ENCODE data around the gene IL12B.

The IL12B gene

GRCh38 chr5:159342840-159343239, 12.6 kb upstream of the IL12B start:
- Histone ChIP-seq H3K9me2 (ENCODE audit: low read depth, low read length) (no peaks in the 10 kb centered on the region), H3K4me3 (ENCODE audit: low read depth, low read length, poor library complexity, severe bottlenecking) (no peak overlapping the region), H3K4me2 (ENCODE audit: low read length) (no peak overlapping the region), H3K4me1 (ENCODE audit: insufficient read depth, low read length, severe bottlenecking) (no peaks in the 10 kb centered on the region), H3K27me3 (ENCODE audit: insufficient read depth, low read length) (no peaks in the 10 kb centered on the region), H3K27ac (ENCODE audit: low read depth, low read length, poor library complexity, severe bottlenecking) (no peak overlapping the region), H3K36me3 (ENCODE audit: insufficient read depth, low read length) (no peaks in the 10 kb centered on the region), H4K20me1 (ENCODE audit: insufficient read depth, low read length) (no peaks in the 10 kb centered on the region), H3F3A (ENCODE audit: insufficient read depth, low read length) (no peaks in the 10 kb centered on the region), H3K79me2 (ENCODE audit: insufficient read depth, low read length) (no peaks in the 10 kb centered on the region), H3K9me3 (ENCODE audit: low read length) (no peaks in the 10 kb centered on the region), H2AFZ (ENCODE audit: low read length) (no peak overlapping the region), H3K9ac (ENCODE audit: low read length) (no peak overlapping the region)
- no peak for TF ChIP-seq EZH2 (IDR thresholded peaks at IDR 0.05; ENCODE audit: borderline replicate concordance, low read length)
- TF ChIP-seq CTCF (IDR thresholded peaks at IDR 0.05; ENCODE audit: low read length) = no peak

GRCh38 chr5:159341906-159342310, 11.6 kb upstream of the IL12B start:
- Histone ChIP-seq H3K79me2 (ENCODE audit: insufficient read depth, low read length) (no peaks in the 10 kb centered on the region), H3K4me3 (ENCODE audit: low read depth, low read length, poor library complexity, severe bottlenecking) (no peak overlapping the region), H3F3A (ENCODE audit: insufficient read depth, low read length) (no peaks in the 10 kb centered on the region), H3K27me3 (ENCODE audit: insufficient read depth, low read length) (no peaks in the 10 kb centered on the region), H3K9me2 (ENCODE audit: low read depth, low read length) (no peaks in the 10 kb centered on the region), H4K20me1 (ENCODE audit: insufficient read depth, low read length) (no peaks in the 10 kb centered on the region), H3K4me1 (ENCODE audit: insufficient read depth, low read length, severe bottlenecking) (no peaks in the 10 kb centered on the region), H3K27ac (ENCODE audit: low read depth, low read length, poor library complexity, severe bottlenecking) (no peak overlapping the region), H3K9ac (ENCODE audit: low read length) (no peak overlapping the region), H3K9me3 (ENCODE audit: low read length) (no peaks in the 10 kb centered on the region), H2AFZ (ENCODE audit: low read length) (no peak overlapping the region), H3K36me3 (ENCODE audit: insufficient read depth, low read length) (no peaks in the 10 kb centered on the region), H3K4me2 (ENCODE audit: low read length) (no peak overlapping the region)
- TF ChIP-seq CTCF (IDR thresholded peaks at IDR 0.05; ENCODE audit: low read length) = no peak
- TF ChIP-seq EZH2 (IDR thresholded peaks at IDR 0.05; ENCODE audit: borderline replicate concordance, low read length) = no peak

- TF ChIP-seq CTCF (IDR thresholded peaks at IDR 0.05; ENCODE audit: low read length) (no peak), EZH2 (IDR thresholded peaks at IDR 0.05; ENCODE audit: borderline replicate concordance, low read length) (no peak)
- Histone ChIP-seq H3K27ac (ENCODE audit: low read depth, low read length, poor library complexity, severe bottlenecking) (no peak overlapping the region), H3K4me2 (ENCODE audit: low read length) (no peak overlapping the region)
Observed at GRCh38 chr5:159341145-159341544, 10.9 kb upstream of the IL12B start.

More at GRCh38 chr5:159341145-159341544, 10.9 kb upstream of the IL12B start:
- no peaks in the 10 kb centered on the region for H3K9me2 ChIP-seq (ENCODE audit: low read depth, low read length)
- H4K20me1 ChIP-seq (ENCODE audit: insufficient read depth, low read length) = no peaks in the 10 kb centered on the region
- H3K27me3 ChIP-seq (ENCODE audit: insufficient read depth, low read length) = no peaks in the 10 kb centered on the region
- no peaks in the 10 kb centered on the region for H3F3A ChIP-seq (ENCODE audit: insufficient read depth, low read length)
- no peaks in the 10 kb centered on the region for H3K9me3 ChIP-seq (ENCODE audit: low read length)
- no peaks in the 10 kb centered on the region for H3K4me1 ChIP-seq (ENCODE audit: insufficient read depth, low read length, severe bottlenecking)
- H3K79me2 ChIP-seq (ENCODE audit: insufficient read depth, low read length) = no peaks in the 10 kb centered on the region
- H2AFZ ChIP-seq (ENCODE audit: low read length) = no peak overlapping the region
- no peak overlapping the region for H3K4me3 ChIP-seq (ENCODE audit: low read depth, low read length, poor library complexity, severe bottlenecking)
- no peak overlapping the region for H3K9ac ChIP-seq (ENCODE audit: low read length)
- no peaks in the 10 kb centered on the region for H3K36me3 ChIP-seq (ENCODE audit: insufficient read depth, low read length)
